ENCODE measurements around the gene RPS6KA2.

RPS6KA2 gene

DNA sequence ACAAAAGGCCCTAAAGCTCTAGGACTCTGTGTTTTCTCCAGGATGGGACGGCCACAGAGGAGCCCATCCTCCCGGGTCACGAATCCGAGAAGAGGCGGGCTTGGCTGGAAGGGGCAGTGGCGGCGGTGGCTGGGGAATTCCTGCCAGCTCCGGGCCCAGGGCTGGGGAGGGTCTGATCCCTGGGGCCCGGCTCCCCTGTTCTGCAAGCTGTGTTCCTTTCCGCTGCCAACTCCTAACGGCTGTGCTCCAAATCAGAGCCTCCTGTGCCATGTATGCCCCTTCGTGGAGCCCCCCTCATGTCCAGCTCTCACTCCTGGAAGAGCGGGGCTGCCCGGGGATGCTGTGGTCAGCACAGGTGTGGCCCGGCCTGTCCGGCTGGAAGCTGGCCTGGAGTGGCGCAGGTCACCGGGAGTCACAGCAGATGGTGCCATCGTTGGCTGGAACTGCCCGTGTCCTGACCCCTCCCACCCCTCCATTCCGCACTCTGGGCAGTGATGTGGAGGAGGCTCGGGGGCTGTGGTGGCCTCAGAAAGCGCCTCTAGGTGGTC lies 156.1 kb downstream of the RPS6KA2 start:
- TF ChIP-seq, protein P1, sequence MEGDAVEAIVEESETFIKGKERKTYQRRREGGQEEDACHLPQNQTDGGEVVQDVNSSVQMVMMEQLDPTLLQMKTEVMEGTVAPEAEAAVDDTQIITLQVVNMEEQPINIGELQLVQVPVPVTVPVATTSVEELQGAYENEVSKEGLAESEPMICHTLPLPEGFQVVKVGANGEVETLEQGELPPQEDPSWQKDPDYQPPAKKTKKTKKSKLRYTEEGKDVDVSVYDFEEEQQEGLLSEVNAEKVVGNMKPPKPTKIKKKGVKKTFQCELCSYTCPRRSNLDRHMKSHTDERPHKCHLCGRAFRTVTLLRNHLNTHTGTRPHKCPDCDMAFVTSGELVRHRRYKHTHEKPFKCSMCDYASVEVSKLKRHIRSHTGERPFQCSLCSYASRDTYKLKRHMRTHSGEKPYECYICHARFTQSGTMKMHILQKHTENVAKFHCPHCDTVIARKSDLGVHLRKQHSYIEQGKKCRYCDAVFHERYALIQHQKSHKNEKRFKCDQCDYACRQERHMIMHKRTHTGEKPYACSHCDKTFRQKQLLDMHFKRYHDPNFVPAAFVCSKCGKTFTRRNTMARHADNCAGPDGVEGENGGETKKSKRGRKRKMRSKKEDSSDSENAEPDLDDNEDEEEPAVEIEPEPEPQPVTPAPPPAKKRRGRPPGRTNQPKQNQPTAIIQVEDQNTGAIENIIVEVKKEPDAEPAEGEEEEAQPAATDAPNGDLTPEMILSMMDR (conservative IDR thresholded peaks at IDR 0.05; ENCODE audit: low read depth, low read length) = no peak
- no peak overlapping the region for H3K4me3 ChIP-seq (ENCODE audit: low read length)
- DNase-seq (ENCODE audit: low read depth) = no peak

DNA sequence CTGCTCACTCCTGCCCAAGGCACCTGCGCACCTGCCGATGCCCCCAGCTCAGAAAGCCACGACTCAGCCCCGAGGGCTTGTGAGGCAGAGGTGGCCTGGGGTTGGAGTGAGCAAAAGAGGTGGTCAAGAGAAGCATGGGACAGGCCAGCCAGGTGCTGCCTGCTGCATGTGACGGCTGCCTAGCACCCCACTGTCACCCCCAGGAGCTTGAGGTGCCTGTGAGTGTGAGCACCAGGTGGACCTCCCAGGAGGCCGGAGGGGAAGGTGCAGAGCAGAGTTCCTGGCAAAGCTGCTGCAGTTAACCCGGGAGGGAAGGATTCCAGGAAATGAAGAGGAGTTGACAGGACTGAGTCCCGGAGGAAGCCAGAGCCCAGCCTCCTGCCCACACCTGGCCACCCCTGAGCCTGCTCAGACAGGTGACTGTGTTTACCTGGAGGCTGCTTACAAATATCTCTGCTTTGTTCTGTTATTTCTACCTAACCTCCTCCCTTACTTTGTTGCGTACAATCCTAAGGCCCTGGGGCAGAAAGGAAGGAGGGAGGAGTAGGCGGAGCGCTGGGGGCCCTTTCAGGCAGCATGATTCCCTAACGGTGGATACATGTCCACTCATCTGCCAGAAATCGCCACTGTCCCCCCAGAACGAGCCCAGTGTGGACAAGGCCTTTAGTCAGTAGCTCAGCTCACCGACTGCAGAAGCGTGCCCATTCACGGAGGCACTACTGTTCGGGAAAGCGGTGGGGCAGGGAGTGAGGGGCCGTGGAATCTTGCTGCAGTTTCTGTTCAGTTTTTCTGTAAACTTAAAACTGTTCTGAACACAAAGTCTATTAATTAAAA lies 156.8 kb downstream of the RPS6KA2 start:
- no peak for DNase-seq (ENCODE audit: low read depth)
- TF ChIP-seq, protein P1 (conservative IDR thresholded peaks at IDR 0.05; ENCODE audit: low read depth, low read length) = no peak
- no peak overlapping the region for H3K4me3 ChIP-seq (ENCODE audit: low read length)

DNA sequence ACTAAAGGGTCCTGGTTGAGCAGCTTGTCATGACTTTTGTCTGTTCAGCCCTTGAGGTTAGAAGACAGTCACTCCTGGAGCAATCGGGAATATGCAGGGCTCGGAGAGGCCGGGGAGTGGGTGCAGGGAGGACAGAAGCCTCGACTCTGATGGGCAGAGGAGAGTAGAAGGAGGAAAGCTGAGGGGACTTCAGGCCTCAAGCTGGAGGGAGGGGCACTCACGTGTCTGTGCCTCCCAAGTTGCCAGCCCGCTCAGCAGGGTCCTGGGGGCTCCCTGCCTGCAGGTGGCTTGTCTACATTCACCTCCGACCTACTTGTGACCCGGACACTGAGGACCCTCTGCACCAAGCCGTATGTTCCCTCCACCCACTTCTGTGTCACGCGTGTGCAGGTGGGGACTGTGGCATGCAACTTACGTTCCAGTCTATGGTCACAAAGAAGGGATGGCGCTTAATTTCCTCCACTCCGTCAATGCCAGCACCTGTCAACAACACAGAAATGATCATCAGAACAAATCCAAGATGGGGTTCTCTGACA lies 157.6 kb downstream of the RPS6KA2 start:
- no peak overlapping the region for H3K4me3 ChIP-seq (ENCODE audit: low read length)
- TF ChIP-seq, protein P1 (conservative IDR thresholded peaks at IDR 0.05; ENCODE audit: low read depth, low read length) = no peak
- no peak for DNase-seq (ENCODE audit: low read depth)

DNA sequence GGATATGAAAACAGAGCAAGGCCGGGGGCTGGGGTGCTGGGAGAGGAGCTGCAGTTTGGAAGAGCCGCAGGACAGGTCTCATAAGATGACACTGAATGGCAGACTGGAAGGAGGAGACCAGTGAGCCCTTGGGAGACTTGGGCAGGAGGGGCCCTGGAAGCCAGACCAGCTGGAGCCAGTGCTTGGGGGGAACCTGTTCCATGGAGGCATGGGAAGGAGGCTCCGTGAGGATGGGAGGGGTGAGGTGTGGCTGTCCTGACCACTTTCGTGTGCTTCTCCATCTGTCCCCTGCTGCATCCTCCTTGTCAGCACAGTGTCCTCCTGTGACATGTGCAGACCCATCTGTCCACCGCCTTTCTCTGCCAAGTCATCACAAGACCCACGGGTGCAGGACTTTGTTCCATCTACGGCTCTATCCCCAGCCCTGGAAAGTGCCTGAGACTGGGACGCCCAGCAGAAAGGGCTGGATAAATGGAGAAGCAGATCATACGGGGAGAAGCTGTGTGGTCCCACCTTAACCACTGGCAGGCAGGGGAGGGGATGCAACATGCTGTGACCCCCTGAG lies 159.5 kb downstream of the RPS6KA2 start:
- H3K4me3 ChIP-seq (ENCODE audit: low read length) = no peak overlapping the region
- DNase-seq (ENCODE audit: low read depth) = no peak
- TF ChIP-seq, protein P1 (conservative IDR thresholded peaks at IDR 0.05; ENCODE audit: low read depth, low read length) = no peak

DNA sequence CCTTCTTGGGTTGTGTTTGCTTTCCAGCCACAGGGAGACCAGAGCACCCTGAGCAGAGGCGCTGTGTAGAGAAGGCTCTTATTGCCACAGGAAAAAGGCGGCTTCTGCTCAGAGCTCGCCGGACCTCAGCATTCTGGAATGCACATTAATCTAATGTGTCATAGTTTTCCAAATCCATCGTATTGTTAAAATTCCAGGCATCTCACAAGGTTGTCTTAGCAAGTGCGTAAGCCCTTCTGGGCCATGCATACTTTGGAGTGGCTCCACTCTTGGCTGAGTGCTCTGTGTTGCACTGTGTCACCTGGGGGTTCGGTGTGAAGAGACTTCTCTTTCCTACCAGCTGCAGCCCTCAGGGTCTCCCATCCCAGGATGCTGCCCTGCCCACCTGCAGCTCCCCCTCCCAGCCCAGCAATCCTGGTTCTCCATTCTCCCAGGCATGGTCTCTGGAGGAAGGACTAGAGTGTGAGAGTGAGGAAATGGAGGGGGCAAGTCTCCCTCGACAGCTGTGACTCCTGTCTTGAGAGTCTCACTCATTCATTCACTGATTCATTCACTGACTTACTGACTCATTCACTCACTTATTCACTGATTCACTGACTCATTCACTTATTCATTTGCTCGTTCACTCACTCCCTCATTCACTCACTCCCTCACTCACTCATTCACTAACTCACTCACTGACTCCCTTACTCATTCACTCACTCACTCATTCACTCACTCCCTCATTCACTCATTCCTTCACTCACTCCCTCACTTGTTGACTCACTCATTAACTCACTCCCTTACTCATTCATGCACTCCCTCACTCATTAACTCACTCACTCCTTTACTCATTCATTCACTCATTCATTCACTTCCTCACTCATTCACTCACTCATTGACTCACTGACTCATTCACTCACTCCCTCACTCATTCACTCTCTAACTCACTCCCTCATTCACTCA lies 160.6 kb downstream of the RPS6KA2 start:
- peak; percentile 92 for DNase-seq (ENCODE audit: low read depth)
- no peak overlapping the region for H3K4me3 ChIP-seq (ENCODE audit: low read length)
- TF ChIP-seq, protein P1 (conservative IDR thresholded peaks at IDR 0.05; ENCODE audit: low read depth, low read length) = no peak

DNA sequence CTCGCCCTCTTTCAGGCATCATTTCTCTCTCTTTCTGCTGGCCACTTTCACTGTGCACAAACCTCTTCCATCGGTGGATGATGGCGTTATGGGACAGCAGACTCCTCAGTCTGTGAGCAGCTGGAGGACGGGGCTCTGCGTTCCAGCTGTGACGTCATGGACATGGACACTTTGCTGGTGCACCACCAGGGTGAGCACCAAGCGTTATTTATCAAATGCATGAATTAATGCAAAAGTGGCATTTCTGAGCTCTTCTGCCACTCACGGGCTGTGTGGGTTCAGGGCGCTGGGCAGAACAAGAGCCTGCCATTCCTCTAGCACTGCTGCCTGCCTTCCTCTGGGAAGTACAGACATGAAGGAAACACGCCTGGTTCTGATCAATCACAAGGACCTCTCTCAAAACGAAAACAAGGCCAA lies 161.4 kb downstream of the RPS6KA2 start:
- no peak for DNase-seq (ENCODE audit: low read depth)
- TF ChIP-seq, protein P1 (conservative IDR thresholded peaks at IDR 0.05; ENCODE audit: low read depth, low read length) = peak; percentile 32
- no peak overlapping the region for H3K4me3 ChIP-seq (ENCODE audit: low read length)

All from retinal pigment epithelial cell (primary cell).